Tibial nerve (tissue), 4 donors: ENCODE data around the gene SMIM35. TPM values are rescaled to one million over a fixed set of nuclear protein-coding genes. Genes with fewer than 3 reads are reported as not detected.

Experiments used
- DNase-seq, 2 donors: peaks; one replicate each; pipeline ENCODE4 v3.0.0-alpha.2; 2019; ENCODE audit warnings: low spot score in 2 of 2
- H3K27ac ChIP-seq, 4 donors: fragments of 200-600 bp; sonication (generic) in 3 of 4; one replicate each; pipeline ENCODE4 v1.5.1; 2017 to 2019; ENCODE audit warnings: mild to moderate bottlenecking in 1 of 4
- H3K27me3 ChIP-seq, 2 donors: fragments of 200-600 bp; sonication (generic) in 1 of 2; one replicate each; pipeline versions ENCODE4 v1.5.1 to v1.6.0; 2017 to 2019
- H3K36me3 ChIP-seq, 3 donors: fragments of 200-600 bp; sonication (generic); one replicate each; pipeline ENCODE4 v1.5.1; 2018 to 2019
- H3K4me1 ChIP-seq, 4 donors: fragments of 200-600 bp; sonication (generic) in 3 of 4; one replicate each; pipeline ENCODE4 v1.5.1; 2017 to 2019
- H3K4me3 ChIP-seq, 4 donors: fragments of 200-600 bp; sonication (generic) in 3 of 4; one replicate each; pipeline ENCODE4 v1.5.1; 2017 to 2019; ENCODE audit warnings: mild to moderate bottlenecking in 1 of 4, moderate library complexity in 1 of 4
- H3K9me3 ChIP-seq, 4 donors: fragments of 200-600 bp; sonication (generic) in 3 of 4; one replicate each; pipeline ENCODE4 v1.5.1; 2017 to 2019
- EP300 ChIP-seq, 2 donors: sonication (generic); formaldehyde crosslinking; IDR thresholded peaks; one replicate each; pipeline ENCODE4 v1.6.1; 2017; ENCODE audit warnings: antibody characterized with exemption in 2 of 2, mild to moderate bottlenecking in 1 of 2
- POLR2A ChIP-seq, 2 donors: fragments of 450-650 bp; IDR thresholded peaks; one replicate each; pipeline ENCODE4 v1.6.1; 2017; ENCODE audit warnings: antibody characterized with exemption in 2 of 2, mild to moderate bottlenecking in 2 of 2, moderate library complexity in 2 of 2
- WGBS, 2 donors: methylation state at CpG; one replicate each; pipeline ENCODE4 v1.1.5; 2018; 5-methylcytosine and 5-hydroxymethylcytosine counted together
- total RNA-seq, 4 donors: library from RNA; depleted of rRNA; stranded (reverse); fragments of >200 nt; gene quantifications; one replicate each; pipeline ENCODE4 v1.1.0, GENCODE V29; 2016
- TF ChIP-seq, protein P1 (sequence below), 5 experiments: fragments of 200-600 bp in 3 of 5; fragments of 450-650 bp in 2 of 5; sonication (generic) in 3 of 5; IDR thresholded peaks; one replicate each; pipeline ENCODE4 v1.5.1; 2016 to 2019; ENCODE audit warnings: antibody characterized with exemption in 5 of 5, mild to moderate bottlenecking in 3 of 5, moderate library complexity in 2 of 5

Gene SMIM35
- total RNA-seq, 4 donors from 2014 or later: not detected

DNA sequence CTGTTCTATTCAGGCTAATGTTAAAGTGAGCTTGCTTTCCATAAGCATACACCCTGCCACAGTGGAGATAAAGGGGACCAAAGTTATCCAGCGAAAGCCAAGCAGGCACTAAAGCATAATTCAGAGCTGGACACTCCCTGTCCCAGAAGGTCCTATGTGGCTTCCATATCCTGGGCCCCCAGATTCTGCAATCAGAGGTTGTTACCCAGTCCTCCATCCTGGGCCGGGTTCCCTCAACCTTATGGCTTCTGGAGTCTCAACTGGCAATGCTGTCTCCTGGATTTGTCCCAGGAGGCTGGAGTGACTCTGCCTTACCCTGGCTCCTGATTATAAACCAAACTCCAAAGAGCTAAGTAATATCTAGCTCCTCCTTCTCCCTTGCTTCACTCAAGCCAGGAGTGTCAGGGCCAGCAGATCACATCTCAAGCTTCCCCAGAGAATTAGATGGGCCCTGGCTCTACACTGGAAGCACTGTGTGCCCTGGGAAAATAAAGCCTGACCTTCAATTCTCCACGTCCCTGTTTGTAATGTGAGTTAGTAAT is 14.0 kb upstream of the SMIM35 start:
- Histone ChIP-seq H3K4me1 (no peaks in the 10 kb centered on the region), H3K9me3 (no peaks in the 10 kb centered on the region), H3K27me3 (no peaks in the 10 kb centered on the region), H3K36me3 (no peaks in the 10 kb centered on the region), H3K27ac (no peak overlapping the region), H3K4me3 (no peak overlapping the region)
- no peak for DNase-seq
- TF ChIP-seq POLR2A (IDR thresholded peaks at IDR 0.05) (no peak), EP300 (IDR thresholded peaks at IDR 0.05) (no peak)
- TF ChIP-seq, protein P1, sequence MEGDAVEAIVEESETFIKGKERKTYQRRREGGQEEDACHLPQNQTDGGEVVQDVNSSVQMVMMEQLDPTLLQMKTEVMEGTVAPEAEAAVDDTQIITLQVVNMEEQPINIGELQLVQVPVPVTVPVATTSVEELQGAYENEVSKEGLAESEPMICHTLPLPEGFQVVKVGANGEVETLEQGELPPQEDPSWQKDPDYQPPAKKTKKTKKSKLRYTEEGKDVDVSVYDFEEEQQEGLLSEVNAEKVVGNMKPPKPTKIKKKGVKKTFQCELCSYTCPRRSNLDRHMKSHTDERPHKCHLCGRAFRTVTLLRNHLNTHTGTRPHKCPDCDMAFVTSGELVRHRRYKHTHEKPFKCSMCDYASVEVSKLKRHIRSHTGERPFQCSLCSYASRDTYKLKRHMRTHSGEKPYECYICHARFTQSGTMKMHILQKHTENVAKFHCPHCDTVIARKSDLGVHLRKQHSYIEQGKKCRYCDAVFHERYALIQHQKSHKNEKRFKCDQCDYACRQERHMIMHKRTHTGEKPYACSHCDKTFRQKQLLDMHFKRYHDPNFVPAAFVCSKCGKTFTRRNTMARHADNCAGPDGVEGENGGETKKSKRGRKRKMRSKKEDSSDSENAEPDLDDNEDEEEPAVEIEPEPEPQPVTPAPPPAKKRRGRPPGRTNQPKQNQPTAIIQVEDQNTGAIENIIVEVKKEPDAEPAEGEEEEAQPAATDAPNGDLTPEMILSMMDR (IDR thresholded peaks at IDR 0.05): no peak
- WGBS, 2 donors: 56 to 62% methylated on average over 3 of the region's 3 CpGs

DNA sequence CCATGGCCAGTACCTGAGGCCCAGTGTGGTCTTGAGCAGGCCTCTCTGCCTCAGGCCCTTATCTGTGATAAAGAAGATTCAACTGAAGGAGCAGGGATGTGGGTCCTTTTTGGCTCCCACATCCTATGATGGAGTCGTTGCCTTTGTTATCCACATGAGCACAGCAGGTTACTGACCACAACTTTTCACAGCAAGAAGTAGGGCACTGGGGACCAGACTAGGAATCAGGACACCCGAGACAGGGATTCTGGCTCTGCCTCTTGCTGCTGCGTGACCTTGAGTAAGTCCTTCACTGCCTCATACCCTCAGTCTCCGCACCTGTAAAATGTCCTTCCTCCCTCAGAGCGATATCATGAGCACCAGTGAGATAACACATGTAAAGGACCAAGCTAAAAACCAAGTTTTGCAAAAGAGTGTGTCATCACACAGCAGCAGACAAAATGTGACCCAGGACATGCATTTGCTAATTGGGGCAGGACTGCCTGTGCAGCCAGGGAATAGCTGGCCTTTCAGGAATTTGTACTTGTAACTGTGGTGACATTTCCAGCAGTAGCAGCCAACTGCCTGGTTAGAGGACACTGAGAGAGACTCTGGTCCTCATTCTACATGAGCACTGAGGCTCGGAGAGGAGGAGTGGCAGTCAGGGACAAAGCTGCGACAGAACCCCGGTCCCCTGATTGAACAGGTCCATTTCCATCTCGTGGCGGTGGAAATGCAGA is 13.2 kb upstream of the SMIM35 start:
- Histone ChIP-seq H3K27me3 (no peaks in the 10 kb centered on the region), H3K4me3 (no peak overlapping the region), H3K4me1 (no peaks in the 10 kb centered on the region), H3K27ac (no peak overlapping the region), H3K36me3 (no peaks in the 10 kb centered on the region), H3K9me3 (no peaks in the 10 kb centered on the region)
- 81 to 84% methylated on average over 10 of the region's 10 CpGs for WGBS, 2 donors
- TF ChIP-seq EP300 (IDR thresholded peaks at IDR 0.05) (no peak), POLR2A (IDR thresholded peaks at IDR 0.05) (no peak)
- TF ChIP-seq, protein P1 (IDR thresholded peaks at IDR 0.05): no peak
- DNase-seq: no peak

DNA sequence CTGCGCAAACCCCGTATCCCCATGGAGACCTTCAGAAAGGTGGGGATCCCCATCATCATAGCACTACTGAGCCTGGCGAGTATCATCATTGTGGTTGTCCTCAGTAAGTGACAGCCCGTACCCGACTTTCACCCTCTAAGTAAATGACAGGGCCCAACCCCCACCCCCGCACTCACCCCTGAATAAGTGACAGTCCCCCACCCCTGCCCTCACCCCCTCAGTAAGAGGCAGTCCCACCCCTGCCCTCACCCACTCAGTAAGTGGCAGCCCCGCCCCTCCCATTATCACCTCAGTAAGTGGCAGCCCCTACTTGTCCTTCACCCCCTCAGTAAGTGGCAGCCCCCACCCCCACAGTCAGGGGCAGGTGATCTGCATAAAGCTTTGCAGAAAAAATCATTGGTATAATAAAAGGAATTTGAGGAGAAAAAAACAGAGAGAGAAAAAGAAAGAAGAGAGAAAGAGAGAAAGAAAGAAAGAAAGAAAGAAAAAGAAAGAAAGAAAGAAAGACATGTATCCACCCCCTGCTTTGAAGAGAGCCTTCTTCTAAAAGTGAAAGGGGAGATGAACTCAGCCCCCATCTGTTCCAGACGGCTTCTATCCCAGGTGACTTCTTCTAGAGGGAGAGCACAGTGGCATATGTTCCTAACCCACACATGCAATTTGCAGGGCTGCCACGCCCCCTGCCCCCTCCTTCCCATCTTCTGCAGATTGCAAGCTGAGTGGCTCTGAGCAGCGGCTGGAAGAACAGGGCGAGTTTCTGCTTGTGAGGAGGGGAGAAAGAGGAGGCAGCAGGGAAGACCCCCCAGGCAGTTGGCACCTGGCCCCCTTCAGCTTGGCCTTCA is 12.5 kb upstream of the SMIM35 start:
- 48 to 65% methylated on average over 10 to 11 of the region's 11 CpGs for WGBS, 2 donors
- no peaks in the 10 kb centered on the region for H3K9me3 ChIP-seq
- no peak for DNase-seq
- H3K4me3 ChIP-seq: no peak overlapping the region
- TF ChIP-seq EP300 (IDR thresholded peaks at IDR 0.05): no peak
- TF ChIP-seq, protein P1 (IDR thresholded peaks at IDR 0.05): no peak
- TF ChIP-seq POLR2A (IDR thresholded peaks at IDR 0.05): no peak
- no peak overlapping the region for H3K27ac ChIP-seq
- no peaks in the 10 kb centered on the region for H3K36me3 ChIP-seq
- no peaks in the 10 kb centered on the region for H3K4me1 ChIP-seq
- H3K27me3 ChIP-seq: no peaks in the 10 kb centered on the region

DNA sequence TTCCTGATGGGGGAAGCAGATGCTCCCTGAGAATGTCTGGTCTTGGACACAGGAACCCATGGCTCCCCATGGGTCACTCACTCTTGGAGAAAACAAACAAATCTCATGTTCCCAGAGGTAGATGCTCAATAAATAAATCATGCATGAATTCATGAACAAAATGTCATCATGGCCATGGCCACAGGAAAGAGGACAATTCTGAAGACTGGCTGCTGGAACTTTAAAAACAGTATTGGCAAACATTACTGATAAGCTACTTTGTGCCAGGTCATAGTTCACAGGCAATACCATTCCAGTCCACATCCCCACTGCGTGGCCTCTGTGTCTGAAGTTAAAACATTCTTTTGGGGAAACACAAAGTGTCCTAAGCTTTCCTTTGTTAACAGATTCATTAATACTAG is 9.2 kb upstream of the SMIM35 start:
- TF ChIP-seq EP300 (IDR thresholded peaks at IDR 0.05) (no peak), POLR2A (IDR thresholded peaks at IDR 0.05) (no peak)
- TF ChIP-seq, protein P1 (IDR thresholded peaks at IDR 0.05): no peak
- no peak for DNase-seq
- no peaks in the 10 kb centered on the region for H3K4me1 ChIP-seq
- 22 to 38% methylated on average over 1 of the region's 1 CpG for WGBS, 2 donors
- no peak overlapping the region for H3K27ac ChIP-seq
- no peaks in the 10 kb centered on the region for H3K9me3 ChIP-seq
- H3K36me3 ChIP-seq: no peaks in the 10 kb centered on the region
- H3K27me3 ChIP-seq: no peaks in the 10 kb centered on the region
- H3K4me3 ChIP-seq: no peak overlapping the region

DNA sequence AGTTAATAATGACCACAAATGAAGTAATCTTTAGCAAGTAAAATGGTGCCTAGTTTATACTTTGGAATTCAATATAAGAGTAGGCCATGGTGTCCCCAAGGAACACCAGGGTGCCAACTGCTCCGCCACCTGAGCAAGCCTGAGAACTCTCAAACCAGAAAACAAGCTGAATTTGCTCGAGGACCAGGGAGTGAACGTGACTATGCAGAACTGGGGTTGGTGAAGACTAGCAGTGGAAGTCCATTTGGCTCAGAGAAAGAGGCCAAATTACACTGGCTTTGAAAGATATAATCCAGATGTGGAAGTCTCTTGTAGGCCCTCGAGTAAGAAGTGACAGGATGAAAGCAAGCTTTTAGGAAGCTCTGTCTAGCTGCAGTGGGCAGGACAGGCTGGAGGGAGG is 8.7 kb upstream of the SMIM35 start:
- no peaks in the 10 kb centered on the region for H3K4me1 ChIP-seq
- WGBS, 2 donors: 70 to 74% methylated on average over 4 of the region's 4 CpGs
- no peak overlapping the region for H3K4me3 ChIP-seq
- H3K27ac ChIP-seq: no peak overlapping the region
- H3K9me3 ChIP-seq: no peaks in the 10 kb centered on the region
- no peaks in the 10 kb centered on the region for H3K36me3 ChIP-seq
- no peak for DNase-seq
- TF ChIP-seq POLR2A (IDR thresholded peaks at IDR 0.05) (no peak), EP300 (IDR thresholded peaks at IDR 0.05) (no peak)
- TF ChIP-seq, protein P1 (IDR thresholded peaks at IDR 0.05): no peak
- no peaks in the 10 kb centered on the region for H3K27me3 ChIP-seq
